ENCODE measurements around the gene LCLAT1. TPM values are rescaled to one million over a fixed set of nuclear protein-coding genes. Genes with fewer than 3 reads are reported as not detected.

The LCLAT1 gene
- total RNA-seq, 1 donor from 2014 or later, result 30.9 TPM

DNA sequence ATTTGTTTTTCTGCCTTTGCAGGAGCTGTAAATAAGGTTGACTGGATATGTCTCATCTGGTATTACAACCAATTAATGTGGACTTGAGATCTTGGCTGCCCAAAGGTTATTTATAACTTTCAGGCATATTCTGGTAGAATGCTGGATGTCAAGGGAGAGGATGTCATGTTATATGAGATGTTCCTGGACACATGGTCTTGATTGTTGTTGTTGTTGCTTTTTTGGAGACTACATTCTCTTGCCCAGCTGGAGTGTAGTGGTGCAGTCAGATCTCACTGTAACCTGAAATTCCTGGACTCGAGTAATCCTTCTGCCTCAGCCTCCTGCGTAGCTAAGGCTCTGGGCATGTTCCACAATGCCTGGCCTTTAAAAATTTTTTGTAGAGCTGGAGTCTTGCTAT, 83.3 kb downstream of the LCLAT1 start:
- intact Hi-C loops (cut with DNase I), result no loop called here
- DNase-seq (ENCODE audit: missing footprints) (no peak), ATAC-seq (peak; percentile 10)

DNA sequence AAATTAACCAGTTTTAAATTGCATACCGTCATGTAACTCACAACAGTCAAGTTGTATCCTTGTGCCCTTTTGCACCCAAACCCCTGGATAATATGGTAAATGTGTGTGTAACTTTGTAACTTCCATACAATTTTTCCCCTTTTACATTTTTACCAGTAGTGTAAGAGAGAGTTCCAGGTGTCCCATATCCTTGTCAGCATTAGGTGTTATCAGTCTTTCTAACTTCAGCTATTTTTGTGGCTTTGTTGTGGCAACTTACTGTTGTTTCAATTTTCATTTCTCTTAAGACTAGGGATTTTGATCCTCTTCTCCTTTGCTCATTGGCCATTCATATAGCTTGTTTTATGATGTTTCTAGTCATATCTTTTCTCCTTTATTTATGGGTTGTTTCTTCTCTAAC, 94.6 kb downstream of the LCLAT1 start:
- no peak for DNase-seq (ENCODE audit: missing footprints)

DNA sequence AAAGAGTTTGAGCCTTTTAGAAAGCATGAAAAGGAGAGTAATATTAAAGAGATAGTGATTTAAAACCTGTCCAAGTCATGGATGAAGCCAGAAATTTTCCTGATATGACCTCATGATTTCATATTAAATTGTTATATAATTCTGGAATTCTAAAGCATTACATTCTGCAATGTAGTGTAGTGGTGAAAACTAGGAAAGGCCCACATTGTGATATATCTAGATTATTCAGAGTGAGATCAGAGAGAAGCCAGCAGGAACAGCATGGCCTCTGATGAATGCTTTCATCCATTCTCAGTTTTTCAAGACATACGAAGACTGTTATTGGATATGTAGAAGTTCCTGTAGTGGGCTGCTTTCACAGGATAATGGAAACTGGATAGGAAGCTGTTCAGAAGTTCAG, 98.8 kb downstream of the LCLAT1 start:
- ATAC-seq (no peak), DNase-seq (ENCODE audit: missing footprints) (no peak)
- intact Hi-C loops (cut with DNase I), result no loop called here

More for the DNA sequence above, 94.6 kb downstream of the LCLAT1 start:
- intact Hi-C loops (cut with DNase I), result no loop called here
- ATAC-seq, result no peak

DNA sequence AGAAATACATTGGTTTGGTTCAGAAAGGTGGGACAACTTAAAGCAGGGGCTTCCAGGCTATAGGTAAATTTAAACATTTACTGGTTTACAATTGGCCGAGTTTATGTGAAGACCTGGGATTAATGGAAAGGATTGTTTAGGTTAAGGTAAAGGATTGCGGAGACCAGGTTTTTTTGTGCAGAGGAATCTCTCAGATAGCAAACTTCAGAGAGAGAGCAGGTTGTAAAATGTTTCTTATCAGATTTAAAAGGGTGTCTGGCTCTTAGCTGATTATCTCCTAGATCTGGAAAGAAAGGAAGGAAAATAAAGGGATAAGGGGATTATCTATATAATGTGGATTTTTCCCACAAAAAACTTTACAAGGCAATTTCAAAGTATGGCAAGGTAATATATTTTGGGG, 101.3 kb downstream of the LCLAT1 start:
- intact Hi-C loops (cut with DNase I), result no loop called here
- ATAC-seq (no peak), DNase-seq (ENCODE audit: missing footprints) (no peak)

- ATAC-seq, result no peak
- intact Hi-C loops (cut with DNase I), result no loop called here
- no peak for DNase-seq (ENCODE audit: missing footprints)
Measured at GRCh38 chr2:30549096-30549495, 102.0 kb downstream of the LCLAT1 start.

GRCh38 chr2:30559544-30560275, 112.7 kb downstream of the LCLAT1 start:
- no peak for ATAC-seq
- no peak for DNase-seq (ENCODE audit: missing footprints)
- intact Hi-C loops (cut with DNase I), result no loop called here

- DNase-seq (ENCODE audit: missing footprints) (no peak), ATAC-seq (no peak)
- intact Hi-C loops (cut with DNase I), result no loop called here
Measured at GRCh38 chr2:30561349-30561748, 114.3 kb downstream of the LCLAT1 start.

DNA sequence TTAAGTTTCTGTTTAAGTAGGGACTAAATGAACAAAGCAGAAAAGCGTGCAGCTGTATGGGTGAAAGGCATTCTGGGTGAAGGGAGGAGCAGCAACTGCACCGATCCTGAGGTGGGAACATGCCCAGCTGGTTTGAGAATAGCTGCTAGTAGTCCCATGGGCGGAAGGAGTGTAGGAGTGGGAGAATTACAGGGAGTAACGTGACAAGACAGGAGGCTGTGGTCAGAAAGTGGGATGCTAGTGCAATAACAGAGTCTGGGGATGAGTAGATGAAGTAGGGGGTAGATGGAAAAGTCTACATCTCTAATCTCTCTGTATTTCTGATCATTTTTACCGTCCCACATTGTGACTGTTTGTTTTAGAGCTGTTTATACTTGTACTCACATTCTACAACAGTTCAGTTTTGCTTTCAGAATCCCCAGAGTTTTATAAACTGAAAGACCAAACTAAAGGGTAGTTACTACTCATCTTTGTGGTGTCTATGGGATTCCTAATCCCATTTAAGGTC, 118.9 kb downstream of the LCLAT1 start:
- intact Hi-C loops (cut with DNase I), result no loop called here
- DNase-seq (ENCODE audit: missing footprints) (no peak), ATAC-seq (peak; percentile 67)

DNA sequence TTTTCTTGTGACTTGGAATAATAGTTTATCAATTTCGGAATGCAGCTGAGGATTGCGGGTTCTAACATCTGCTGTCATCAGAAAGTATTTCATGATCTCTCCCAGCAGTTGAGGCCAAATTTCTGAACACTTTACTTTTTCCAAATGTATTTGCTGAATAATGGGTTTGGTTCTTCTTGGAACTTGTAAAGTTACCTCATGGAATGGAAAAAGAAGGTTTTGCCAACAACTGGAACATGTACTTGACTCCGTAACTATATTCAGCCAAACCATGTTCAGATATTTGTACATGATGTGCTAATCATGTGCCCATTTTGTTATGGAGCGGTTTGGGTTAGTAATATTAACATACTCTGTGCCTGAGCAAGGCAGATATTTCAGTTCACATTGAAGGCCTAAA, 119.6 kb downstream of the LCLAT1 start:
- intact Hi-C loops (cut with DNase I), result no loop called here
- peak; percentile 85 for ATAC-seq
- no peak for DNase-seq (ENCODE audit: missing footprints)

GRCh38 chr2:30567317-30567716, 120.3 kb downstream of the LCLAT1 start:
- intact Hi-C loops (cut with DNase I), result no loop called here
- DNase-seq (ENCODE audit: missing footprints), result no peak
- peak; percentile 11 for ATAC-seq

DNA sequence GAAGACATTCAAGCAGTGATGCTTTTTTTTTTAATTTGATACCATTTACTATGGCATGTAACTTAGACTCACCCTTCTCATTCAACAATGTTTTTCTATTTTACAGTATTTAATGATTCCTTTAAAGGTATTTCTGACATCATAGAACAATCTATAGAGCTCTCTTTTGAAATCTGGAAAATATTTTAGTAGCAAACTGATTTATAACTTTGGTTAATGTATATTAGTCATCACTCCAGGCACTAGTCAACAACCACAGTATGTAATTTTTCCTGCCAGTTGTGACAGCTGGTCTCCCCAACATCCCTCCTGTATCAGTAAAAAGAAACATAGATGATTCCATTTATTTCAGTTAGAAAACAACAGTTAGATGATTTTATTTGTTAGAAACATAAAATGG, 122.9 kb downstream of the LCLAT1 start:
- intact Hi-C loops (cut with DNase I), result no loop called here
- no peak for ATAC-seq

GRCh38 chr2:30577151-30577550, 130.1 kb downstream of the LCLAT1 start:
- intact Hi-C loops (cut with DNase I), result no loop called here
- DNase-seq (ENCODE audit: missing footprints) (no peak), ATAC-seq (no peak)

More for the DNA sequence above, 122.9 kb downstream of the LCLAT1 start:
- no peak for DNase-seq (ENCODE audit: missing footprints)

GRCh38 chr2:30580391-30580790, 133.3 kb downstream of the LCLAT1 start:
- DNase-seq (ENCODE audit: missing footprints), result no peak
- intact Hi-C loops (cut with DNase I), result no loop called here
- ATAC-seq, result no peak

DNA sequence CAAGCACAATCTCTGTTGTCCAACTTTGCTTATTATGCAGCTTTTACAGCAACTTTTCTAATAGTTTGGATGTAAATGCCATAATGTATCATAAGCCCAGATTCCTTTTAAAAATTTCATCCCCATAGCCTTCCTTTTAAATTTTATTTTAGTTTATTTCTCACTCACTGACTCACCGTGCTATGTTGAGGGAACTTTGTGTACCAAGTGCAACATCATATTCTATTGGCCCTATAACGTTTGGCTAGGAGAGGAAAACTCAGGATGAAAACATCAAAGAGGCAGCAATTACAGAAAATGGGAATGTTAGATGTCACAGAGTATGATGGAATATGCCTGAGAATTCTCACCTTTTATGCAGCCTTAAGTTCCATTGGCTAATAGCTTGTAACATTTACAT, 135.5 kb downstream of the LCLAT1 start:
- no peak for ATAC-seq
- intact Hi-C loops (cut with DNase I), result no loop called here

GRCh38 chr2:30583204-30583749, 136.2 kb downstream of the LCLAT1 start:
- DNase-seq (ENCODE audit: missing footprints) (no peak), ATAC-seq (no peak)
- intact Hi-C loops (cut with DNase I), result no loop called here

More for the DNA sequence above, 135.5 kb downstream of the LCLAT1 start:
- DNase-seq (ENCODE audit: missing footprints), result no peak

GRCh38 chr2:30584116-30584515, 137.1 kb downstream of the LCLAT1 start:
- ATAC-seq (peak; percentile 61), DNase-seq (ENCODE audit: missing footprints) (no peak)
- intact Hi-C loops (cut with DNase I), result no loop called here

- DNase-seq (ENCODE audit: missing footprints) (no peak), ATAC-seq (no peak)
- intact Hi-C loops (cut with DNase I), result no loop called here
Measured at GRCh38 chr2:30588994-30589393, 141.9 kb downstream of the LCLAT1 start.

- ATAC-seq (no peak), DNase-seq (ENCODE audit: missing footprints) (no peak)
- intact Hi-C loops (cut with DNase I), result no loop called here
Measured at GRCh38 chr2:30590407-30590806, 143.4 kb downstream of the LCLAT1 start.

DNA sequence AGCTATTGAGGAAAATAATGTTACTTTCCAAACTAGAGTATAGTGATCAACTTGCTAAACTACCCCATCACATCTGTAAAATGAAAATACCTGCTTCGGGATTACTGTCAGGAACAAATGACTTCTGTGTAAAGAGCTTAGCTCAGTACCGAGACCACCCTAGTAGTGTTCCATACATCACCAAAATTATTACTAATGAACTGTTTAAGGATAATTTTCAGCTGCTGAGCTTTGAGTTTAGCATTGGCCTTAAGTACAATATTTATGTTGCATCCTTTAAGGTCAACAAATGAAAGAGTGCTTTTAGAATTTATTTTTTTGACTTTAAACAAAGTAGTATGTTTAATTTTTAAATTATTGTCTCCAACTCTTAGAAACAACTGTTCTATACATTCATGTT, 144.1 kb downstream of the LCLAT1 start:
- intact Hi-C loops (cut with DNase I), result no loop called here
- no peak for ATAC-seq
- no peak for DNase-seq (ENCODE audit: missing footprints)

- DNase-seq (ENCODE audit: missing footprints) (no peak), ATAC-seq (no peak)
- intact Hi-C loops (cut with DNase I), result no loop called here
Measured at GRCh38 chr2:30601375-30601774, 154.3 kb downstream of the LCLAT1 start.

DNA sequence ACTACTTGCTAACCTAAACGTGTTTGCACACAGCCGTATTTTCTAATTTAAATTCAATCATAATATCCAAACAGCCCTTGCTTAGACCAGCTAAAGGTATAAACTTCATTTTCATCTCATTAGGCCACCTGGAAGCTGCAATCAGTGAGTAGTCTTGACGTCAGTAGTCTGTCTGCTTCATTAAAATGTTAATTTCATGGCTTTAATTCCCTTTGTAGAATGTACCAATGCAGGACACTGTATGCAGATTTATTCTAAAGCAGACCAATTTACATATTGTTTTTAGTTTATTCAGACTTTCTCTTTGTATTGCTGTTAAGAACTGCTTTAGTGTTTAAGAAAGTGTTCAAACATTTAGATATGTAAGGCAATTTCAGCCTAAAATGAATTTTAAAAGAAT, 158.2 kb downstream of the LCLAT1 start:
- no peak for DNase-seq (ENCODE audit: missing footprints)
- intact Hi-C loops (cut with DNase I), result no loop called here
- no peak for ATAC-seq

Measured in Right ventricle myocardium inferior (tissue), 1 donor.